ENCODE measurements around the gene ASIC4.

The ASIC4 gene

GRCh38 chr2:219516888-219517287, 2.6 kb downstream of the ASIC4 start:
- no peak for DNase-seq

DNA sequence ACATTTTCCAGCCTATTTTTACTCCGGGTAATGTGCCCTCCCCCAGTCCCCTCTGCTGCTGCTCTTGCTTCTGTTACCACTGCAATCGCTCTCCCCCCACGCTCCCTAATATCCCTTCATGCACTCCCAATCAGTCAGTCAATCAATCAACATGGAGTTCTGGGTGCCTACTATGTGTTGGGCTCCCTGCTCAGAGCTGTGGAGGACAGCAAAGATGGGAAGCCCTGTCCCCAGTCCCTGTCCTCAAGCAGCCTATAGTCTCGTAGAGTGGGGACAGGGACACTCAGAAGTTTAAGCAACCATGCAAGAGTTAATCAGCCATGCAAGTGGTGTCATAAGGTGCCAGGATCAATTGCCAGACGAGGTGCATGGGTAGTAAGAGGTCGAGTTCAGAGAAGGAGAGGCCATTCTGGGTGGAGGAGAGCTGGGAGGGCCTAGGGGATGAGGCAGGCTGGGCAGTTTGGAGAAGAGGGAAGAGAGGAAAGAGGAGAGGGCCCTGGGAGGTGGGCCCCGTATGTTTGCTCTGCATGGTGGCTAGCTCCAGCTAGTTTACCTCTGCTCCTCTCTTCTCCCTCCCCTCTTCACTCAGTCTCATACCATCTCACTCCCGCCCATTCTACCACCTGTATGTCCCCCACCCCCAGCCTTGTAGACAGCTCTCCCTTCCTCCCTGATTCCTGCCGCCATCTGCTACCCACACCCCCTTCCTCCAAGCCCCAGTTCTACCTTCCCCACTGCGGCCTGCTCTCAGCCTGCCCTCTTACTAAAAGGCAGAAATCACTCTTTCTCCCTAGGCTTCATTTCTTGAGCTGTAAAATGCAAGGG, 3.9 kb downstream of the ASIC4 start:
- no peak for DNase-seq

- no peak for DNase-seq
These were observed 5.2 kb downstream of the ASIC4 start for GRCh38 chr2:219519526-219519916.

GRCh38 chr2:219520079-219520478, 5.8 kb downstream of the ASIC4 start:
- DNase-seq = no peak

DNA sequence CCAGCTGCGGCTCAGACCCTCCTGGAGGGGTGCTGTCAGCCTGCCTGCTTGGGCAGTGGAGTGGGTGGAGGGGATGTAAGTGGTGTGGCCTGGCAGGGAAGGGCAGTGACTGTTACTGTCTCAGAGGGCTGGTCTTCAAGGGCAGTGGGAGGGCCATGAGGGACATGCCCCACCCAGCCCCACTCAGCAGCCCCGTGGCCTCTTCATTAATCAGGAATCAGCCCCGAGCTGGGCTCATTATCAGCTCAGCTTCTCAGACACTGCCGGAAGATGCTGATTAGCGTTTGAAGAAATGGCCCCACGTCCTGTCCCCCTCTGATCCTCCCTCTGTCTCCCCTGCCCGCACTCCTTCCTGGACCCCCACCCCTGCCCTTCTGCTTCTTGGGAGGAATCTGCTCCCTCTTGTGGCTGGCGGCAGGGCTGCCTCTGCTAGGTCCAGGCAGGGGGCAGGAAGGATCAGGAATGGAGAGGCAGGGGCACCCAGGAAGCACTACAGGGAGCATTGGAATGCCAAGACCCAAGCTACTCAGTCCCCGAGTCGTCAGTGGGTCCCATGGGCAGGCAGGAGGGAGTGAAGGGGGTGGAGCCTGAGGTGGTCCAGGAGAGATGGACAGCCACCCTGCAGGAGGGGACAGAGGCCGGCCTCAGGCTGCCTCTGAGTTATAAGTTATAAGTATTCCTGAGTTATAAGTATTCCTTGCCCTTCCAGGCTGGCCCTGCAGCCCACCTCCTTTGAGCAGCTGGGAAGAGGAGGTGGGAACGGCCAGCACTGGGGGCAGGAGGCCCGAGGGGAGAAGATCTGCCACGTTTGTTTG, 7.0 kb downstream of the ASIC4 start:
- DNase-seq = peak; percentile 20

- DNase-seq = peak; percentile 12
These were observed 8.1 kb downstream of the ASIC4 start for GRCh38 chr2:219522111-219523030.

- DNase-seq = no peak
These were observed 8.9 kb downstream of the ASIC4 start for GRCh38 chr2:219523031-219523671.

DNA sequence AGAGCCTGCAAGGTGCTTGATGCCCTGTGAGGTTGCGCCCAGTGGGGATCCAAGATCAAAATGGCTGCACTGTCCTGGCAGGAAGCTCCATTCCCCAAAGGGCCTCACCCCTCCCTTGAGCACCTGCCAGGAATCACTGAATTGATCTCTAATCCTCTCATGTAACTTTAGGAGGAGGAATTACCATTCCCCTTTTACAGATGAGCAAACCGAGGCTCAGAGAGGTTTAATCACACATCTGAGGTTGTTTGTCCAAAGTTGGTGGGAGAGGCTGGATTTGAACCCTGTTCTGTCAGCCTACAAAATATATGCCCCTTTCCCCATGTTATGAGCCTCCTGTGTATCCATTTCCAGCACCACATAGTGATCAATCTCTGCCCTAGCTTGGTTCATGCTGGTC, 10.5 kb downstream of the ASIC4 start:
- DNase-seq = no peak

DNA sequence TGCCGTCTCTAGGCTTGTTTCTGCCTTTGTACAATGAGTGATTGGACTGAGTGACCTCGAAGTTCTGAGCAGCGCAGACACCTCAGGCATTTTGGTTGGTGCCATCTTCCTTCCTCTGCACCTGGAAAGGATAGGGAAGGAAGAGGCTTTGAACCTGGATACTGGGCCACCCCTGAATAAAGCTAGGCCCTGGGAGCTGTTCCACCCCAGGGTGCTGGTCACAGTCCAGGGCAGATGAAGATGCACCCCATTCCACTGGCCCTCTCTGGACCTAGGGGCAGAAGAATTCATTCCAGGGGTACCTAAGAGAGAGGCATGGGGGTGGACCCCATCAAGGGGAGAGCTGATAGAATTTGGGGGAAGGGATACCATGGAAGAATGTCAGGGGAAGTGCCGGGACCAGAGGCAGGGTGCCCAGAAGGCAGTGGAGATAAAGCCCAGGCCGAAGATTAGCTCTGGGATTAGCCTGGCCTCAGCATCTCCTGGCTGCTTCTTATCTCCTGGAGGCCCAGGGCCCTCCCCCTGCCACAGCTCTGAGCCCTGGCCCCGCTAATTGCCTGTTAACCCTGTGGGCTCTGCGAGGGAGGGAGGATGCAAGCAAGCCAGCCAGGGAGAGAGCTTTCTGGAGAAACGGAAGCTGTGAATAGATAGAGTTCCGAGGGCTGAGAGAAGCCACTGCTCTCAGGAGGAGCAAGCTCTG, 11.4 kb downstream of the ASIC4 start:
- DNase-seq = no peak

DNA sequence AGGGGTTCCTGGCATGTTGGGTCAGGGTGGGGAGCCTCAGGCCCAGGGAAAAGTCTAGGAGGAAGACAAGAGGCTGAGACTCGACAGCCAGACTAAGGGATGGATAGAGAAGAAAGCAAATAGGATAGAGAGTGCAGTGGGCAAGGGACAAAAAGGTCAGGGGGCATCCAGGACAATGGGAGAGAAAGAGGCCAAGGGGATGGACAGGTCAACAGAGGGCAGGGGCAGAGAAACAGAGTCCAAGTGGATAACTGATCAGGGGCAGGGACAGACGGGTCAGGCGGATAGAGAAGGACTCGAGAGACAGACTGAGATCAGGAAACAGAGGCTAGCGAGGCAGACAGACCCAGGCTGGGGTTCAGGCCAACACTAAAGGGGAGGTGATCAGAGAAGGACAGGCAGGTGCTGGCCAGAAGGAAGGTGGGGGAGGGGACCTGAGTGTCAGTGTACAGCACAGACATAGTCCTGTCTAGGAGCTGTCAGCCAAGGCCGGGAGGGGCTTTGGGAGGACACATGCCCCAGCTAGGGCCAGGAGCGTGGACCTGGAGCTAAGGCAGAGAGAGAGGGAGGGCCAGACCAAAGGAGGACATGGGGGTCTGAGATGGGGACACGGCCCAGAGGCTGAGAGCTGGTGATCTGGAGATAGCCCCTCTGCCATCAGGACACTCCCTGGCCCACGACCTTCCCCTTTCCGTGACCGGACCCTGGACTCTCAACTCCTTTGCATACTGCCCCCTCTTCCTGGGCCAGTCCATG, 12.2 kb downstream of the ASIC4 start:
- DNase-seq = no peak

DNA sequence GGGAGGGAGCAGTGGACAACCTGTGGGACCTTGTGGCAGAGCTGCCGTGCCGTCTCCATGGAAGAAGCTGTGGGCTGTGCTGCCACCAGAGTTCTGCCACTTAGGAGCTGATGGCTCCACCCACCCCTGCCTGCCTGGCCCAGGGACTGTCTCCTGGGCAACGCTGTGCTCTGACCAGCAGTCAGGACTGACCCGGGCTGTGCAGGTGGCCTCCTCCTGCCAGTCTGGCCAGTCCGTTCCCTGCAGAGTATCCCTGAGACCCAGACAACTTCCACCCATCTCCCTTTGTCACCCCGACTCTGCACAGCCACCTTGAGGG, 12.8 kb downstream of the ASIC4 start:
- DNase-seq = no peak

DNA sequence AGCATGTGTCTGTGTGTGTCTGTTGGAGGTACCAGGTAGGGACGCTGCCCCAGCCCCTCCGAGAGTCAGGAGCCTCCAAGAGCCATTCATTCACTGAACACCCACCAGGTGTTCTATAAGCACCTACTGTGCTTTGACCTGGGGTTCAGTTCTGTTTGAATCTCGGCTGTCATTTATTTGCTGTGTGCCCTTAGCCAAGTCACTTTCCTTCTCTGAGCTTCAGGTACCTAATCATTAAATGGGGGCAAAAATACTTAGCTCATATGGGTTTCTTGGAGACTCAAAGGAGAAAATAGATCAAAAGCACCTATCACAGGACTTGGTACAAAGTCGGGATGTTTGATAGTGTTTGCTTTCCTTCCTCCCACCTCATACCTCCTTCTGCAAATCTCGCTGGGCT, 13.2 kb downstream of the ASIC4 start:
- no peak for DNase-seq

DNA sequence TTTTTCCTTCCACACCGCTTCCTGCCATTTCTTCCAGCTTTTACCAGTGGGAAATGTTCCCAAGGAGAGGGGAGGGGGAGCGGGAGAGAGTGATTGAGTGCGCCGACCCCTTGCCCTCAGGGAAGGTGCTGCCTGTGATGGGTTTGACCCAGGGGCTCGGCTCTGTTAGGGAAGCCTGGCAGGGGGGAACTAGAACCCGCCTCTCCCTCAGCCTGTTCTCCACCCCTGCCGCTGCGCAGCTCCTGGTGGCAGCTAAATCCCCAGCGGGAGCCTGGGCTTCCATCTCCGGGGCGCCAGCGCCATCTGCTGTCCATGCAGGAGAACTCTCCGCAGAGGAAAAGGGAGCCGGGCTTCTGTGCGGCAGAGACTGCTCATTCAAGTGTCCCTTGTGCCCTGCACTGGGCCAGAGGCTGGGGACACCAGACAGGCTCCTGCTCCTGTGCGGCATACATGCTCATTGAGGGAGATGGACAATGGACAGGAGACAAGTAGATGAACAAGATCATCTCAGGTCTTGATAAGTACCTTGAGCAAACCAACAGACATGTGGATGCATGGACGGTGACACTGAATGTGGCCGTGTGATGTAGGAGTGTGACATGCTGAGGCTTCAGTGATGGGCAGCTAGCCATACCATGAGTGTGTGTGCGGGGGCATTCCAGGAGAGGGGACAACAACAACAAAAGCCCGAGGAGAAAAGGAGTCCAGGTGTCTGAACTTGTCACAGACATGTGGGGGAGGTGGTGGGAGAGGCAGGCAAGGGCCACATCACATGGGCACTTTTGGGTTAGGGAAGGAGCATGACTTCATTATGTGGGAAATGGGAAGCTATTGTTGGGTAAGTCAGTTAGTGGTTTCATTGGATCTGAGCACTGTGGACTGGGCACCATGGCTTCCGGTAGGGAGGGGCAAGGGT, 16.0 kb downstream of the ASIC4 start:
- peak; percentile 86 for DNase-seq

- DNase-seq = no peak
These were observed 17.5 kb downstream of the ASIC4 start for GRCh38 chr2:219531639-219532377.

GRCh38 chr2:219532378-219532649, 18.0 kb downstream of the ASIC4 start:
- DNase-seq = no peak

- no peak for DNase-seq
These were observed 19.8 kb downstream of the ASIC4 start for GRCh38 chr2:219533930-219534661.

DNA sequence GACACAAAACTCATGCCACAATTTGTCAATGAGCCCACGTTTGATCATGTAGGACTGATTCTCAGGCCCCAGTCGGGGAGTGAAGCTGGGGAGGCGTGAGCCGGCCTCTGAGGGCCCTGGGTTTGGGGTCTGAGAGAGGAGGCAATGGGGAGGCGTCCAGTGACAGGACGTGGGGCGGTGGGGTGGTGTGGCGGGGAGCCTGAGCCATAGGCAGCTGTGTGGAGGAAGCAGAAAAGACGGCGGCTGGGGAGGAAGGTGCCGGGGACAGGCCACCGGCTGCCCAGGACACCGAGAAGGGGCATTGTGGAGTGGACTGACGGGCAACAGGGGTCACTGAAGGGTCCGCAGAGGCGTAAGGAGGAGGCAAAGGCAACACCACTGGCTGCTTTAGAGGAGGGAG, 22.1 kb downstream of the ASIC4 start:
- no peak for DNase-seq

DNA sequence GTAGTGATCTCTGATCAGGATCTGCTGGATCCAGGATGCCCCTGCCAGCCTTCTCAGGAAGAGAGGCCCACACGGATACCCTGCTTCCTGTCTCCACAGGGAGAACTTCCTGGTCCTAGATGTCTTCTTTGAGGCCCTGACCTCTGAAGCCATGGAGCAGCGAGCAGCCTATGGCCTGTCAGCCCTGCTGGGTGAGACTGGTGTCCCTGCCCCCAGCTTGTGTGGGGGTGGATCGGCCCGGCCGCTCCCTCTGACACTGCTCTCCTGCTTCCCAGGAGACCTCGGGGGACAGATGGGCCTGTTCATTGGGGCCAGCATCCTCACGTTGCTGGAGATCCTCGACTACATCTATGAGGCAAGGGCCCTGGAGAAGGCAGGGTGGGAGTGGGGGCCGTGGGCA, 22.7 kb downstream of the ASIC4 start:
- no peak for DNase-seq

Measured in NCI-H345 (cell line).